GM19043 (cell line): ENCODE results near the gene FMNL1.

Source experiments
- ATAC-seq: cut with Tn5 transposase; IDR thresholded peaks from one replicate; pipeline ENCODE4 v1.9.1; 2021; ENCODE audit warnings: low read depth; ENCODE audit not compliant: unreplicated experiment

Gene FMNL1

DNA sequence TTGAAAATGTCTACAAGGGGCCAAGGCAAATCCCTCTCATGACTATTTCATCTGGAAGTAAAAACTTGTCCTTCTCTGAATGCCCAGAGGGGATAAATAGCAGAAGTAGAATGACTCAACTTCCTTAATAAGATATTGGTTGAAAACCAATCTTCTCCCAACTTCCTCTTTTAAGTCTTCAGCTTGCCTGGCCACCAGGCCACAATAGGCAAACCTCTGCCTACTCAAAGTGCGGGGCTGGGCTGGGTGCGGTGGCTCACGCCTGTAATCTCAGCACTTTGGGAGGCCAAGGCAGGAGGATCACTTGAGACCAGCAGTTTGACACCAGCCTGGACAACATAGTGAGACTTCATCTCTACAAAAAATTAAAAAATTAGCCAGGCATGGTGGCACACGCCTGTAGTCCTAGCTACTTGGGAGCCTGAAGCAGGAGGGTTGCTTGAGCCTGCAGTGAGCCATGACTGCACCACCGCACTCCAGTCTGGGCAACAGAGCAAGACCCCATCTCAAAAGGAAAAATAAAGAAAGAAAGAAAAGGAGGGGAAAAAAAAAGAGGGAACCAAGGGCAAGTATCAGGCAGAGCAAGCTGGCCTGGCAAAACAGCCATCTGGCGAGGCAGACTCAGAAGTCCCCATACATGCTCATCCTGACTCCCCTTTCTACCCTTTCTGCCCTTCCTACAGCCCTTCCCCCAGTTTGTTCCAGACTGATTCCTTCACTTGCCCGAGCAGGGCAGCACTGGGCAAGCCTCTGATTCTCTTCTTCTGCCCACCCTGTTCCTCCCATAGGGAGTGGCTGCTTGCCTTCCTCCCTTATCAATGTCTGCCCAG is 74.5 kb downstream of the FMNL1 start:
- no peak for ATAC-seq

GRCh38 chr17:45296833-45297124 is 75.1 kb downstream of the FMNL1 start:
- no peak for ATAC-seq
